RCC 7860 (cell line): Measurements from ENCODE around the gene SUN5.
"Not testable (repeated sequence)": the region's sequence is repeated elsewhere in the genome, so short reads cannot be mapped to it uniquely, and the experiment has no call there.

ENCODE experiments used
- DNase-seq: peaks from one replicate; pipeline ENCODE4 v3.0.0-alpha.2; 2015; ENCODE audit warnings: low spot score
- FAIRE-seq: peaks from 2 replicates; lab custom pipeline; 2012; peaks lifted over from hg19 to GRCh38; lab: Jason Lieb, UNC

Gene SUN5

GRCh38 chr20:32966881-32967781, 37.1 kb downstream of the SUN5 start:
- FAIRE-seq, result no peak
- no peak for DNase-seq

- DNase-seq, result no peak
- no peak for FAIRE-seq
Measured at GRCh38 chr20:32966382-32966781, 37.9 kb downstream of the SUN5 start.

- DNase-seq, result no peak
- no peak for FAIRE-seq
Measured at GRCh38 chr20:32965581-32966373, 38.5 kb downstream of the SUN5 start.

DNA sequence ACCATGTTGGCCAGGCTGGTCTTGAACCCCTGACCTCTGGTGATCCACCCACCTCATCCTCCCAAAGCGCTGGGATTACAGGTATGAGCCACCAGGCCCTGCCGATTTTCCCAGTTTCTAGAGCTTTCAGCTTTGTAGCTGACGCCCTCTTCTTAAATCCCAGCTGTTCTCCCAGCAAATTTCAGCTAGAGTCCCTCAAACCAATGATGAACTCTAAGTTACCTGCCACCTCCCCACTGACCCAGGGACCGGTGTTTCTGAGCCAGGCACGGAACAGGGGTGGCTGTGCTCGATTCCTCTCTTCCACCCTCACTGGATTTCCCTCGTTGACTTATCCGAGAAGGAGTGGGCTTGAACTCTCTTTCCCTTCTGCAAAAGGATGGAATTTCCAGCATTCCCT, 39.1 kb downstream of the SUN5 start:
- no peak for FAIRE-seq
- no peak for DNase-seq

- FAIRE-seq (no peak), DNase-seq (no peak)
Measured at GRCh38 chr20:32964575-32964974, 39.7 kb downstream of the SUN5 start.

DNA sequence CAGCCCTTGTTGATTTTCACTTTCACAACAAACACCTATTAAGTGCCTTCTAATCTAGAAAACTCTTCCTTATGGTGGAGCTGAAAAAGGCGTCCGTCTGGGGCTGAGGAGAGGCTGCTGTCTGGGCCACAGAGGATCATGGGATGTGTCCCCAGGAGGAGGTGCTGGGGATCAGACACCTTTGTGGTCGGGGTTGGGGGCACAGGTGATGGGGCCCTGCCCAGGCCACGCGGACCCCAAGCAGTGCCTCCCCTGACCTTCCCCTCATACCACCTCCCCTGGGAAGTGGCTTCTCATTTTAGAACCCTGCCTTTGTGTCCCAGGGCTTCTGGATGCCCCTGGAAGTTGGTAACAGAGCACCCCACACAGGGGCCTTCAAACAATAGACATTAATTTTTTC, 41.1 kb downstream of the SUN5 start:
- DNase-seq, result no peak
- no peak for FAIRE-seq

DNA sequence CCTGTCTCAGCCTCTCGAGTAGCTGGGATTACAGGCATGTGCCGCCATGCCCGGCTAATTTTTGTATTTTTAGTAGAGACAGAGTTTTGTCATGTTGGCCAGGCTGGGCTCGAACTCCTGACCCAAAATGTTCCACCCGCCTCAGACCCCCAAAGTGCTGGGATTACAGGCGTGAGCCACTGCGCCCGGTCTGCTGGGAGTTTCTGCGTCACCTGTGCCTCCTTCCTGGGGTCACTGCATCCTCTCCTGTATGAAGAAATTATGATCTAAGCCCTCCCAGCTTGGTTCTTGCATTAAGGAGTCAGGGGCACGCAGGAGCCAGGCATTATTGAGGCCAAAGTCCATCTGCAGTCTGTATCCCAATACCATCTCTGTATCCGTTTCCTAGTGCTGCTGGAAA, 41.6 kb downstream of the SUN5 start:
- FAIRE-seq, DNase-seq: not testable (repeated sequence)

DNA sequence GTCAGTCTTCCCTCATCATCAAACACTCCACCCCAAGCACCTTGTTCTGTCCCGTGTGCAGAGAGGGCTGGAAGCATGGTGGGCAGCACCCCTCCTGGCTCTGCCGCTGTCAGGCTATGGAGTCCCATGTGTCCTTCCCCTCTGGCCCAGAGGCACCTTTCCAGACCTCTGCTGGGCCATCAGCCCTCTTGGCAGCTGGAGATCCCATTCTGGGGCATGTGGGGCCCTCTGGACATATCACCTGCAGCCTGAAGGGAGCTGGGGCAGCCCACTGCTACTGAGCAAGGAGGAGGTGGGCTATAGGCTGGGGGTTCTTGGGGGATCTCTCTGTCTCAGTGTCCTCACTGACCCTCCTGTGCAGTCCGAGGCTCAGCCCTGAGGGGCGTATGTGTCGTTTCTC, 42.2 kb downstream of the SUN5 start:
- DNase-seq (no peak), FAIRE-seq (no peak)

DNA sequence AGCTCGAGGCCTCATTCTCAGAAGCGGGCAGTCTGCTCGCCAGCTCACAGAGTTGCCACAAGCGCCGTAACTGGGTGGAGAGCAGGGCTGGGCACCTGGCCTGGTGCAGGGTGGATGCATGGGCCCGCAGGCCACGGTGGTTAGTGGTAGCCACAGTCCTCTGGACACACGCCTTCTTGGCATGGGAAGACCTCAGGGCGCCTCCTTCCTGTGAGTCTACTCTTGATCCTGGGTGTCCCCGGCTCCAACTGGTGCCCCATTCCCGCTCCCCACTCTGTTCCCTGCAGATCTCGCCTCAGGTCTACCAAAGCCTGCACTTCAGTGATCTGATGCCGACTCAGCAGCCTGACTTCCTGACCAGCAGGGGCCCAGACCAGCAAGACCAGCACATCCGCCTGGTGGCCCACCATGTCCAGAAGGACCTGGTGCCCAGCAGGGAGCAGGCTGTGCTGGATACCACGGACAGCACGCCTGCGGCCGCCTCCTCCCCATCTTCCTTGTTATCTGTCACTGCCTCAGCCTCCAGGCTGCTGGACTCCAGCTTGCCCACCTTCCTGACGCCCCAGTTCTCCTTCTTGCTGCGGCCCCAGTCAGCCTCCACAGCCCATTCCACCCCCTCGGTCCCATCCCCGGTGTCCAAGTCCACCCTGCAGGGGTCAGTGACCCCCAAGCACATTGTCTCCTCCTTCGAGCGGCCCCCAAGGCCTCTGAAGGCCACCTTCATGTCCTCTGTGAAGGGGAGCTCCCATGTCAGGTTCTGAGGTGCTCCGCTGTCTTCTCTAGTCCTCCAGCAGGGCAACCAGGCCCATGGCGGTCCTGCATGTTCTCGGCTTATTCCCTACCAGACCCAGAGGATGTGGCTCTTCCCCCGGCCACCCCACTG, 43.1 kb downstream of the SUN5 start:
- FAIRE-seq, result no peak
- DNase-seq, result no peak

DNA sequence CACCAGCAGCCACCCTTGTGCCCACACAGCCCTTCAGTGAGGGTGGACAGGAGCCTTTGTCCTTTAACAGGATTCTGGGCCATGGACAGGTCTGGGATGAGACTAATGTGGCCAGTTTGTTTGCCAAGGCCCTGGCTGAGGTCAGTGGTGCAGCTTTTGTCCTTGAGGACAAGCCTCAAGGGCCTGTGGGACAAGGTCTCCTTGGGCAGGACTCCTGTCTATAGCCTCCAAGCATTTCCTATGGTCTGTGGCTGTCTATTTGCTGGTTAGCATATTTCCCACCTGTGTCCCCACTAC, 44.1 kb downstream of the SUN5 start:
- FAIRE-seq, result no peak
- no peak for DNase-seq

- DNase-seq (no peak), FAIRE-seq (no peak)
Measured at GRCh38 chr20:32959351-32960221, 44.6 kb downstream of the SUN5 start.

DNA sequence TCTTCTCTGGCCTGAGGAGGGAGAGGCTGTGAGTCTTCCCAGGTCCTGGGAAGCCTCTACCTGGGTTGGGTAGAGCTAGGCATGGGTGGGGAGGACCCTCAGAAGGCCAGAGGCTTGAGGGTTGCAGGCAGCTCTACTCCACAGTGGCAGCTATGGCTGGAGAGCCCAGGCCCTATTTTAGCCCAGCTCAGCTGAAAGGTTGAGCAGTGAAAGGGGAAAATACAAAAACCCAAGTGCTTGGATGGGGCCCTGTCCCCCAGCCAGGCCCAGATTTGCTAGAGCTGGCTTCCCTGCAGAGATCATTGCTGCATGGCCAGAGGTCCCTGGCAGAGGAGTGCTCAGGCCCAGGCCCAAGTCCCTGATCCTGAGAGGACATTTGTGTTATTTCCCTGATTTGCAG, 45.7 kb downstream of the SUN5 start:
- DNase-seq (no peak), FAIRE-seq (no peak)

GRCh38 chr20:32957459-32957858, 46.8 kb downstream of the SUN5 start:
- FAIRE-seq, result no peak
- DNase-seq, result no peak

DNA sequence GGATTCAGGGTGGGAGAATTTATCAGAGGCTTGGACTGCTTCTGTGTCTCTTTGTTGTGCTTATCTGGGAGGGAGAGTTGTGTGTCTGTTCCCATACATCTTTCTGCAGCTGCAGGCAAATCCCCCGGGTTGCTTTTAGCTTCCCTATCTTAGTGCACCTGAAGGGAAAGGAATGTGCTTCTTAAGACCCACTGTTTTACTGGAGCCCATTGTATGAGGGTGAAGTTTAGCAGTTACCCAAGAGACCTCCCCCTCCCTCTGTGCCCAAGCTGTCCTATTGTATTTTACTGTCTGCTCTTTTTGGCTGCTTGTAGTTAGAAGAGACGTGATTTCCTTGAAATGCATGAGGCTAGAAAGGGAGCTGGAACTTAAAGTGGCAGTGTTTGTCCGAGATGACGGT, 53.7 kb downstream of the SUN5 start:
- FAIRE-seq, DNase-seq: not testable (repeated sequence)

GRCh38 chr20:32946629-32947028, 57.6 kb downstream of the SUN5 start:
- no peak for DNase-seq
- no peak for FAIRE-seq

DNA sequence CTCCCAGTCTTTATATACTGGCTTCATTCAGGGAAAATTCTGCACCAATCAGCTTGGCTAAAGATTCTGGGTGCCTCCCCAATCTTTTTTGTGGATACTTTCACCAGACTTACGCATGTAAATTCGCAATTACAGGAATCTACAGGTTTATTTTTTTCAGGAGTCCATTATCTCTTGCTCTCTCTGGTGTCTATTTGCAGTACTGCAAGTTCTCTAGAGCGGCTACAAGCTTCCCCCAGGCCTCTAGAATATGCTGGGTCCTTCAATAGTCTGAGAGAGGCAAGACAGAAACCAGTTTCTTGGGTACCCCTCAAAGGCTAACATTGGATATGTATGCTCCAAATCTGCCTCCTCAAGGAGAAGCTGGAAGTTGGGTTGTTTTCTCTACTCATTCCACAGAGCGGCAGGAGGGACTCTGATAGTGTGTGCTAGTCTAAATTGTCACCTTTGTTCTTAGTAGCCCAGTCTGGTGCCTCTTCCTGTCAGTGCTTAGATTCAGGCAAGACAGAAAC, 58.5 kb downstream of the SUN5 start:
- DNase-seq (no peak), FAIRE-seq (no peak)

DNA sequence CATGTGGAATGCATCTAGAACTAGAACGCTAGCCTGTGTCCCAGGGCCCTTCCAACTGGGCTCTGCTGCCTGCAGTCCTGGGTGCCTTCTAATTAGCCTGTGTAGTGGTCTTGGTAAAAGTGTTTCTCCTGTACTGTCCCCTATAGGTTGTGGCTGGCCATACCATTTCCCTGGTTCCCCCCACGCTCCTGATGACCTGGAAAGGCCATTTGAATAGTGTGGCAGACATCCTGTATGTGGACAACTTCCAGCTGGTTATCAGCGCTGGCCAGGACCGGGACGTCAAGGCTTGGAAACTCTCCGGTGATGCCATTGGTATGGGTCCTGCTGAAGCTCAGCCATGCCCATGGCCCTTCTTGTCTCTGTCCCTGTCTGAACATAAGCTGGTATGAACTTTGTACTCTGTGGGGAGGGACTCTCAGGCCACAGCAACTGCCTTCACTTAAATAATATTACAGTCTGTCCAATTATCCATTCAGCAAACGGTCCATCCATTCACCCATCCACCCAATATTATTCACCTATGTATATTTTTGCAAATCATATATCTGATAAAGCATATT, 60.7 kb downstream of the SUN5 start:
- no peak for DNase-seq
- no peak for FAIRE-seq

- DNase-seq (no peak), FAIRE-seq (no peak)
Measured at GRCh38 chr20:32941155-32941885, 62.9 kb downstream of the SUN5 start.

GRCh38 chr20:32934580-32934979, 69.7 kb downstream of the SUN5 start:
- FAIRE-seq, result no peak
- no peak for DNase-seq
